GM23338 (cell line): Measurements from ENCODE around the gene CD83. TPM values are rescaled to one million over a fixed set of nuclear protein-coding genes. Genes with fewer than 3 reads are reported as not detected.

Experiments used
- ATAC-seq: fragments of 200-7000 bp; cut with Tn5 transposase; 3 replicates; pipeline ENCODE4 v1.9.1; 2020
- DNase-seq: peaks from one replicate; pipeline ENCODE4 v3.0.0-alpha.2; 2015; ENCODE audit warnings: low spot score
- H2AFZ ChIP-seq: fragments of 200-600 bp; sonication (generic); 2 replicates; pipeline ENCODE4 v1.8.0; 2016; ENCODE audit warnings: antibody characterized with exemption, mild to moderate bottlenecking, moderate library complexity
- H3F3A ChIP-seq: fragments of 200-600 bp; sonication (generic); replicated peaks from 2 replicates; pipeline ENCODE4 v1.8.0; 2017; ENCODE audit warnings: antibody characterized with exemption, mixed run types, low read depth
- H3K27ac ChIP-seq: fragments of 200-600 bp; sonication (generic); 2 replicates; pipeline ENCODE4 v1.6.1; 2016; ENCODE audit warnings: low read depth
- H3K27me3 ChIP-seq: fragments of 200-600 bp; sonication (generic); 2 replicates; pipeline ENCODE4 v1.8.0; 2016; ENCODE audit warnings: mild to moderate bottlenecking, mixed run types, moderate library complexity; ENCODE audit not compliant: insufficient read depth
- H3K36me3 ChIP-seq: fragments of 200-600 bp; sonication (generic); 2 replicates; pipeline ENCODE4 v1.8.0; 2016; ENCODE audit warnings: mild to moderate bottlenecking; ENCODE audit not compliant: insufficient read depth
- H3K4me1 ChIP-seq: fragments of 200-600 bp; sonication (generic); 2 replicates; pipeline ENCODE4 v1.8.0; 2016; ENCODE audit warnings: mild to moderate bottlenecking, moderate library complexity; ENCODE audit not compliant: insufficient read depth
- H3K4me2 ChIP-seq: fragments of 200-600 bp; sonication (generic); 2 replicates; pipeline ENCODE4 v1.7.1; 2017; ENCODE audit warnings: mixed run types
- H3K4me3 ChIP-seq: fragments of 200-600 bp; sonication (generic); 2 replicates; pipeline ENCODE4 v1.6.1; 2016; ENCODE audit warnings: mixed run types
- H3K79me2 ChIP-seq: fragments of 200-600 bp; sonication (generic); replicated peaks from 2 replicates; pipeline ENCODE4 v1.8.0; 2017; ENCODE audit warnings: mild to moderate bottlenecking; ENCODE audit not compliant: insufficient read depth
- H3K9me2 ChIP-seq: fragments of 200-600 bp; sonication (generic); 2 replicates; pipeline ENCODE4 v1.8.0; 2017; ENCODE audit not compliant: insufficient read depth
- H4K20me1 ChIP-seq: fragments of 200-600 bp; sonication (generic); replicated peaks from 2 replicates; pipeline ENCODE4 v1.8.0; 2017; ENCODE audit warnings: mild to moderate bottlenecking; ENCODE audit not compliant: insufficient read depth
- H3K27ac Mint-ChIP-seq: 2 replicates; pipeline ENCODE4 v1.8.0; 2020; ENCODE audit warnings: inconsistent platforms, mild to moderate bottlenecking, moderate library complexity, mixed read lengths
- H3K27me3 Mint-ChIP-seq: 3 replicates; pipeline ENCODE4 v1.8.0; 2022; ENCODE audit warnings: low read depth, mild to moderate bottlenecking, moderate library complexity, mixed read lengths, inconsistent platforms; ENCODE audit not compliant: insufficient read depth, poor library complexity
- H3K36me3 Mint-ChIP-seq: 3 replicates; pipeline ENCODE4 v1.8.0; 2021; ENCODE audit warnings: low read depth, mild to moderate bottlenecking, inconsistent platforms, moderate library complexity, mixed read lengths
- H3K4me1 Mint-ChIP-seq: 3 replicates; pipeline ENCODE4 v1.8.0; 2020; ENCODE audit warnings: mild to moderate bottlenecking, inconsistent platforms, mixed read lengths
- H3K4me3 Mint-ChIP-seq: 3 replicates; pipeline ENCODE4 v1.8.0; 2021; ENCODE audit warnings: moderate library complexity, mild to moderate bottlenecking, inconsistent platforms, mixed read lengths
- H3K9me3 Mint-ChIP-seq: 3 replicates; pipeline ENCODE4 v1.8.0; 2020; ENCODE audit warnings: moderate library complexity, mild to moderate bottlenecking, inconsistent platforms, mixed read lengths
- CREB1 ChIP-seq: fragments of 250-450 bp; sonication (Bioruptor Pico); IDR thresholded peaks from 2 replicates; pipeline ENCODE4 v1.5.0; 2020; ENCODE audit warnings: low read depth, mild to moderate bottlenecking, moderate library complexity
- EZH2 ChIP-seq: fragments of 200-600 bp; sonication (generic); IDR thresholded peaks from one replicate; pipeline ENCODE4 v1.8.0; 2017; ENCODE audit warnings: antibody characterized with exemption, mild to moderate bottlenecking, low read depth; ENCODE audit not compliant: unreplicated experiment
- EZH2phosphoT487 ChIP-seq: fragments of 200-600 bp; sonication (generic); IDR thresholded peaks from one replicate; pipeline ENCODE4 v1.8.1; 2018; ENCODE audit warnings: antibody characterized with exemption; ENCODE audit not compliant: unreplicated experiment
- JUNB ChIP-seq: IDR thresholded peaks from one replicate; pipeline ENCODE4 v1.6.1; 2016; ENCODE audit warnings: antibody characterized with exemption; ENCODE audit not compliant: unreplicated experiment
- NANOG ChIP-seq: IDR thresholded peaks from 2 replicates; pipeline ENCODE4 v1.6.1; 2016; ENCODE audit warnings: antibody characterized with exemption, borderline replicate concordance
- POLR2AphosphoS5 ChIP-seq: IDR thresholded peaks from 2 replicates; pipeline ENCODE4 v1.6.1; 2016; ENCODE audit warnings: antibody characterized with exemption, low read depth
- STAT1 ChIP-seq: IDR thresholded peaks from one replicate; pipeline ENCODE4 v1.6.1; 2016; ENCODE audit warnings: antibody characterized with exemption; ENCODE audit not compliant: unreplicated experiment
- ZNF114 ChIP-seq: fragments of 250-450 bp; sonication (Bioruptor Pico); IDR thresholded peaks from 2 replicates; pipeline ENCODE4 v1.5.0; 2020; ENCODE audit warnings: mild to moderate bottlenecking, moderate library complexity
- ZNF331 ChIP-seq: fragments of 250-450 bp; sonication (Bioruptor Pico); IDR thresholded peaks from 2 replicates; pipeline ENCODE4 v1.5.0; 2020; ENCODE audit warnings: low read depth, mild to moderate bottlenecking, moderate library complexity
- polyA plus RNA-seq: library from polyadenylated mRNA; unstranded; fragments of >200 nt; fragmentation: Nextera tagmentation; extraction: Ambion mirVana; gene quantifications from 2 replicates; pipeline ENCODE4 v1.2.1, GENCODE V29; 2016
- total RNA-seq: library from RNA; depleted of rRNA; stranded (reverse); fragments of >200 nt; shearing (Covaris generic); gene quantifications from 2 replicates; pipeline ENCODE4 v1.2.3, GENCODE V29; 2014
- TF ChIP-seq, protein P1 (sequence below): IDR thresholded peaks from 2 replicates; pipeline ENCODE4 v1.6.1; 2016; ENCODE audit warnings: antibody characterized with exemption
- TF ChIP-seq, protein P2 (sequence below): IDR thresholded peaks from one replicate; pipeline ENCODE4 v1.6.1; 2018; ENCODE audit warnings: antibody characterized with exemption; ENCODE audit not compliant: unreplicated experiment
- TF ChIP-seq, protein P3 (sequence below): fragments of 250-450 bp; sonication (Bioruptor Pico); IDR thresholded peaks from 2 replicates; pipeline ENCODE4 v1.5.0; 2020; ENCODE audit warnings: mild to moderate bottlenecking, moderate library complexity
- TF ChIP-seq, protein P4 (sequence below), 2 experiments: fragments of 200-600 bp in 1 of 2; sonication (generic) in 1 of 2; conservative IDR thresholded peaks; 2 replicates each; pipeline versions ENCODE4 v1.5.1 to v1.6.1; 2016 to 2017; ENCODE audit warnings: antibody characterized with exemption in 2 of 2, low read depth in 2 of 2, mild to moderate bottlenecking in 2 of 2, moderate library complexity in 1 of 2

CD83 gene
- total and polyA plus RNA-seq, 2 experiments from 2014 or later, result 8.1 to 13.2 TPM

DNA sequence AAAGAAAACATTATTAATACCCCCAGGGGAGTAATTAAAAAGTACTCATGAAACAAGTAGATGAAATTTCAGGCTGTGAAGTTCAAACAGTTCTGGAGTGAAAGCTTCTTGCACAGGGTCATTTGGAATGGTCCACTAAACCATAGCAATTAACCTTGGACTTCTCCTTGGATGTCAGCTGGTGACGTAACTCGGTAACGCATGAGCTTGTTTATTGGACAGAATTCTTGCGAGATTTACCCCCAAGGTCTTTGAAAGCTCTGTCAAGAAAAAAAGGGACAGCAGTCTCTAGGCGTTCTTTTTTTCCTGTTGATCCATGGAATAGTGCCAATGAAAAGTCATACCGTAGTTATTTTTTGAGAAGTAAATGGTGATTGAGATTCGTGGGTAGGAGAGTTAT is 2.2 kb downstream of the CD83 start:
- H3K36me3 ChIP-seq, result no peaks in the 10 kb centered on the region
- no peak overlapping the region for H3K27ac Mint-ChIP-seq
- H4K20me1 ChIP-seq, result no peaks in the 10 kb centered on the region
- no peaks in the 10 kb centered on the region for H3K79me2 ChIP-seq
- DNase-seq (no peak), ATAC-seq (no peak)
- H3K4me3 Mint-ChIP-seq, result no peak overlapping the region
- no peak overlapping the region for H3K4me2 ChIP-seq
- H3K27me3 ChIP-seq, result peaks cover 19% of the 10 kb centered on the region
- H3K4me1 ChIP-seq, result peaks cover 7% of the 10 kb centered on the region; the same call in 1 of the 2 replicates
- no peaks in the 10 kb centered on the region for H3F3A ChIP-seq
- H3K9me2 ChIP-seq, result no peaks in the 10 kb centered on the region
- H3K4me1 Mint-ChIP-seq, result peaks cover 7% of the 10 kb centered on the region
- H3K27me3 Mint-ChIP-seq, result peaks cover 9% of the 10 kb centered on the region
- TF ChIP-seq, protein P1, sequence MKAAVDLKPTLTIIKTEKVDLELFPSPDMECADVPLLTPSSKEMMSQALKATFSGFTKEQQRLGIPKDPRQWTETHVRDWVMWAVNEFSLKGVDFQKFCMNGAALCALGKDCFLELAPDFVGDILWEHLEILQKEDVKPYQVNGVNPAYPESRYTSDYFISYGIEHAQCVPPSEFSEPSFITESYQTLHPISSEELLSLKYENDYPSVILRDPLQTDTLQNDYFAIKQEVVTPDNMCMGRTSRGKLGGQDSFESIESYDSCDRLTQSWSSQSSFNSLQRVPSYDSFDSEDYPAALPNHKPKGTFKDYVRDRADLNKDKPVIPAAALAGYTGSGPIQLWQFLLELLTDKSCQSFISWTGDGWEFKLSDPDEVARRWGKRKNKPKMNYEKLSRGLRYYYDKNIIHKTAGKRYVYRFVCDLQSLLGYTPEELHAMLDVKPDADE, result no peak
- TF ChIP-seq CREB1 (CRISPR knock-in tag) (no peak), EZH2phosphoT487 (no peak), EZH2 (no peak), ZNF331 (CRISPR knock-in tag) (no peak), STAT1 (no peak), POLR2AphosphoS5 (no peak), NANOG (no peak), JUNB (no peak), ZNF114 (CRISPR knock-in tag) (no peak)
- TF ChIP-seq, protein P2, sequence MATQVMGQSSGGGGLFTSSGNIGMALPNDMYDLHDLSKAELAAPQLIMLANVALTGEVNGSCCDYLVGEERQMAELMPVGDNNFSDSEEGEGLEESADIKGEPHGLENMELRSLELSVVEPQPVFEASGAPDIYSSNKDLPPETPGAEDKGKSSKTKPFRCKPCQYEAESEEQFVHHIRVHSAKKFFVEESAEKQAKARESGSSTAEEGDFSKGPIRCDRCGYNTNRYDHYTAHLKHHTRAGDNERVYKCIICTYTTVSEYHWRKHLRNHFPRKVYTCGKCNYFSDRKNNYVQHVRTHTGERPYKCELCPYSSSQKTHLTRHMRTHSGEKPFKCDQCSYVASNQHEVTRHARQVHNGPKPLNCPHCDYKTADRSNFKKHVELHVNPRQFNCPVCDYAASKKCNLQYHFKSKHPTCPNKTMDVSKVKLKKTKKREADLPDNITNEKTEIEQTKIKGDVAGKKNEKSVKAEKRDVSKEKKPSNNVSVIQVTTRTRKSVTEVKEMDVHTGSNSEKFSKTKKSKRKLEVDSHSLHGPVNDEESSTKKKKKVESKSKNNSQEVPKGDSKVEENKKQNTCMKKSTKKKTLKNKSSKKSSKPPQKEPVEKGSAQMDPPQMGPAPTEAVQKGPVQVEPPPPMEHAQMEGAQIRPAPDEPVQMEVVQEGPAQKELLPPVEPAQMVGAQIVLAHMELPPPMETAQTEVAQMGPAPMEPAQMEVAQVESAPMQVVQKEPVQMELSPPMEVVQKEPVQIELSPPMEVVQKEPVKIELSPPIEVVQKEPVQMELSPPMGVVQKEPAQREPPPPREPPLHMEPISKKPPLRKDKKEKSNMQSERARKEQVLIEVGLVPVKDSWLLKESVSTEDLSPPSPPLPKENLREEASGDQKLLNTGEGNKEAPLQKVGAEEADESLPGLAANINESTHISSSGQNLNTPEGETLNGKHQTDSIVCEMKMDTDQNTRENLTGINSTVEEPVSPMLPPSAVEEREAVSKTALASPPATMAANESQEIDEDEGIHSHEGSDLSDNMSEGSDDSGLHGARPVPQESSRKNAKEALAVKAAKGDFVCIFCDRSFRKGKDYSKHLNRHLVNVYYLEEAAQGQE, result no peak
- TF ChIP-seq, protein P3, sequence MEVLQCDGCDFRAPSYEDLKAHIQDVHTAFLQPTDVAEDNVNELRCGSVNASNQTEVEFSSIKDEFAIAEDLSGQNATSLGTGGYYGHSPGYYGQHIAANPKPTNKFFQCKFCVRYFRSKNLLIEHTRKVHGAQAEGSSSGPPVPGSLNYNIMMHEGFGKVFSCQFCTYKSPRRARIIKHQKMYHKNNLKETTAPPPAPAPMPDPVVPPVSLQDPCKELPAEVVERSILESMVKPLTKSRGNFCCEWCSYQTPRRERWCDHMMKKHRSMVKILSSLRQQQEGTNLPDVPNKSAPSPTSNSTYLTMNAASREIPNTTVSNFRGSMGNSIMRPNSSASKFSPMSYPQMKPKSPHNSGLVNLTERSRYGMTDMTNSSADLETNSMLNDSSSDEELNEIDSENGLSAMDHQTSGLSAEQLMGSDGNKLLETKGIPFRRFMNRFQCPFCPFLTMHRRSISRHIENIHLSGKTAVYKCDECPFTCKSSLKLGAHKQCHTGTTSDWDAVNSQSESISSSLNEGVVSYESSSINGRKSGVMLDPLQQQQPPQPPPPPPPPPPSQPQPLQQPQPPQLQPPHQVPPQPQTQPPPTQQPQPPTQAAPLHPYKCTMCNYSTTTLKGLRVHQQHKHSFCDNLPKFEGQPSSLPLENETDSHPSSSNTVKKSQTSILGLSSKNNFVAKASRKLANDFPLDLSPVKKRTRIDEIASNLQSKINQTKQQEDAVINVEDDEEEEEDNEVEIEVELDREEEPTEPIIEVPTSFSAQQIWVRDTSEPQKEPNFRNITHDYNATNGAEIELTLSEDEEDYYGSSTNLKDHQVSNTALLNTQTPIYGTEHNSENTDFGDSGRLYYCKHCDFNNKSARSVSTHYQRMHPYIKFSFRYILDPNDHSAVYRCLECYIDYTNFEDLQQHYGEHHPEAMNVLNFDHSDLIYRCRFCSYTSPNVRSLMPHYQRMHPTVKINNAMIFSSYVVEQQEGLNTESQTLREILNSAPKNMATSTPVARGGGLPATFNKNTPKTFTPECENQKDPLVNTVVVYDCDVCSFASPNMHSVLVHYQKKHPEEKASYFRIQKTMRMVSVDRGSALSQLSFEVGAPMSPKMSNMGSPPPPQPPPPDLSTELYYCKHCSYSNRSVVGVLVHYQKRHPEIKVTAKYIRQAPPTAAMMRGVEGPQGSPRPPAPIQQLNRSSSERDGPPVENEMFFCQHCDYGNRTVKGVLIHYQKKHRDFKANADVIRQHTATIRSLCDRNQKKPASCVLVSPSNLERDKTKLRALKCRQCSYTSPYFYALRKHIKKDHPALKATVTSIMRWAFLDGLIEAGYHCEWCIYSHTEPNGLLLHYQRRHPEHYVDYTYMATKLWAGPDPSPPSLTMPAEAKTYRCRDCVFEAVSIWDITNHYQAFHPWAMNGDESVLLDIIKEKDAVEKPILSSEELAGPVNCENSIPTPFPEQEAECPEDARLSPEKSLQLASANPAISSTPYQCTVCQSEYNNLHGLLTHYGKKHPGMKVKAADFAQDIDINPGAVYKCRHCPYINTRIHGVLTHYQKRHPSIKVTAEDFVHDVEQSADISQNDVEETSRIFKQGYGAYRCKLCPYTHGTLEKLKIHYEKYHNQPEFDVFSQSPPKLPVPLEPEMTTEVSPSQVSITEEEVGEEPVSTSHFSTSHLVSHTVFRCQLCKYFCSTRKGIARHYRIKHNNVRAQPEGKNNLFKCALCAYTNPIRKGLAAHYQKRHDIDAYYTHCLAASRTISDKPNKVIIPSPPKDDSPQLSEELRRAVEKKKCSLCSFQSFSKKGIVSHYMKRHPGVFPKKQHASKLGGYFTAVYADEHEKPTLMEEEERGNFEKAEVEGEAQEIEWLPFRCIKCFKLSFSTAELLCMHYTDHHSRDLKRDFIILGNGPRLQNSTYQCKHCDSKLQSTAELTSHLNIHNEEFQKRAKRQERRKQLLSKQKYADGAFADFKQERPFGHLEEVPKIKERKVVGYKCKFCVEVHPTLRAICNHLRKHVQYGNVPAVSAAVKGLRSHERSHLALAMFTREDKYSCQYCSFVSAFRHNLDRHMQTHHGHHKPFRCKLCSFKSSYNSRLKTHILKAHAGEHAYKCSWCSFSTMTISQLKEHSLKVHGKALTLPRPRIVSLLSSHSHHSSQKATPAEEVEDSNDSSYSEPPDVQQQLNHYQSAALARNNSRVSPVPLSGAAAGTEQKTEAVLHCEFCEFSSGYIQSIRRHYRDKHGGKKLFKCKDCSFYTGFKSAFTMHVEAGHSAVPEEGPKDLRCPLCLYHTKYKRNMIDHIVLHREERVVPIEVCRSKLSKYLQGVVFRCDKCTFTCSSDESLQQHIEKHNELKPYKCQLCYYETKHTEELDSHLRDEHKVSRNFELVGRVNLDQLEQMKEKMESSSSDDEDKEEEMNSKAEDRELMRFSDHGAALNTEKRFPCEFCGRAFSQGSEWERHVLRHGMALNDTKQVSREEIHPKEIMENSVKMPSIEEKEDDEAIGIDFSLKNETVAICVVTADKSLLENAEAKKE (CRISPR knock-in tag), result no peak
- TF ChIP-seq, protein P4, sequence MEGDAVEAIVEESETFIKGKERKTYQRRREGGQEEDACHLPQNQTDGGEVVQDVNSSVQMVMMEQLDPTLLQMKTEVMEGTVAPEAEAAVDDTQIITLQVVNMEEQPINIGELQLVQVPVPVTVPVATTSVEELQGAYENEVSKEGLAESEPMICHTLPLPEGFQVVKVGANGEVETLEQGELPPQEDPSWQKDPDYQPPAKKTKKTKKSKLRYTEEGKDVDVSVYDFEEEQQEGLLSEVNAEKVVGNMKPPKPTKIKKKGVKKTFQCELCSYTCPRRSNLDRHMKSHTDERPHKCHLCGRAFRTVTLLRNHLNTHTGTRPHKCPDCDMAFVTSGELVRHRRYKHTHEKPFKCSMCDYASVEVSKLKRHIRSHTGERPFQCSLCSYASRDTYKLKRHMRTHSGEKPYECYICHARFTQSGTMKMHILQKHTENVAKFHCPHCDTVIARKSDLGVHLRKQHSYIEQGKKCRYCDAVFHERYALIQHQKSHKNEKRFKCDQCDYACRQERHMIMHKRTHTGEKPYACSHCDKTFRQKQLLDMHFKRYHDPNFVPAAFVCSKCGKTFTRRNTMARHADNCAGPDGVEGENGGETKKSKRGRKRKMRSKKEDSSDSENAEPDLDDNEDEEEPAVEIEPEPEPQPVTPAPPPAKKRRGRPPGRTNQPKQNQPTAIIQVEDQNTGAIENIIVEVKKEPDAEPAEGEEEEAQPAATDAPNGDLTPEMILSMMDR (conservative IDR thresholded peaks at IDR 0.05; ENCODE audit: low read depth in 2 of 2), result no peak
- no peak overlapping the region for H3K4me3 ChIP-seq
- no peak overlapping the region for H3K27ac ChIP-seq
- no peaks in the 10 kb centered on the region; the same call in 2 of the 3 replicates for H3K36me3 Mint-ChIP-seq
- no peaks in the 10 kb centered on the region for H3K9me3 Mint-ChIP-seq
- no peak overlapping the region for H2AFZ ChIP-seq
